CD4-positive, alpha-beta T cell treated with Interleukin-17A for 1 hour (primary cell): ENCODE data around the gene NANP.

Experiments used
- DNase-seq: peaks from one replicate; pipeline ENCODE4 v3.0.0-alpha.2; 2020

Gene NANP

GRCh38 chr20:25567286-25567685, 56.5 kb downstream of the NANP start:
- DNase-seq = no peak

- no peak for DNase-seq
Measured at GRCh38 chr20:25566821-25567220, 57.0 kb downstream of the NANP start.

- no peak for DNase-seq
Measured at GRCh38 chr20:25565578-25566157, 58.1 kb downstream of the NANP start.

GRCh38 chr20:25563876-25564275, 59.9 kb downstream of the NANP start:
- DNase-seq = no peak

- no peak for DNase-seq
Measured at GRCh38 chr20:25563362-25563761, 60.5 kb downstream of the NANP start.
